GM15510 (cell line): ENCODE results near the gene CDH19.

Experiments used
- POLR2A ChIP-seq: IDR thresholded peaks from 3 replicates; pipeline ENCODE4 v1.6.1; 2011; ENCODE audit warnings: borderline replicate concordance; ENCODE audit not compliant: insufficient read length; ENCODE audit errors: extremely low read depth

The CDH19 gene, protein sequence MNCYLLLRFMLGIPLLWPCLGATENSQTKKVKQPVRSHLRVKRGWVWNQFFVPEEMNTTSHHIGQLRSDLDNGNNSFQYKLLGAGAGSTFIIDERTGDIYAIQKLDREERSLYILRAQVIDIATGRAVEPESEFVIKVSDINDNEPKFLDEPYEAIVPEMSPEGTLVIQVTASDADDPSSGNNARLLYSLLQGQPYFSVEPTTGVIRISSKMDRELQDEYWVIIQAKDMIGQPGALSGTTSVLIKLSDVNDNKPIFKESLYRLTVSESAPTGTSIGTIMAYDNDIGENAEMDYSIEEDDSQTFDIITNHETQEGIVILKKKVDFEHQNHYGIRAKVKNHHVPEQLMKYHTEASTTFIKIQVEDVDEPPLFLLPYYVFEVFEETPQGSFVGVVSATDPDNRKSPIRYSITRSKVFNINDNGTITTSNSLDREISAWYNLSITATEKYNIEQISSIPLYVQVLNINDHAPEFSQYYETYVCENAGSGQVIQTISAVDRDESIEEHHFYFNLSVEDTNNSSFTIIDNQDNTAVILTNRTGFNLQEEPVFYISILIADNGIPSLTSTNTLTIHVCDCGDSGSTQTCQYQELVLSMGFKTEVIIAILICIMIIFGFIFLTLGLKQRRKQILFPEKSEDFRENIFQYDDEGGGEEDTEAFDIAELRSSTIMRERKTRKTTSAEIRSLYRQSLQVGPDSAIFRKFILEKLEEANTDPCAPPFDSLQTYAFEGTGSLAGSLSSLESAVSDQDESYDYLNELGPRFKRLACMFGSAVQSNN

GRCh38 chr18:66603941-66604627, at the start of gene CDH19:
Gene CDH19, minus strand, starts transcription at chr18:66604090. Its CDS starts 31,886 bp downstream, at chr18:66572204.
- no peak for TF ChIP-seq POLR2A

DNA sequence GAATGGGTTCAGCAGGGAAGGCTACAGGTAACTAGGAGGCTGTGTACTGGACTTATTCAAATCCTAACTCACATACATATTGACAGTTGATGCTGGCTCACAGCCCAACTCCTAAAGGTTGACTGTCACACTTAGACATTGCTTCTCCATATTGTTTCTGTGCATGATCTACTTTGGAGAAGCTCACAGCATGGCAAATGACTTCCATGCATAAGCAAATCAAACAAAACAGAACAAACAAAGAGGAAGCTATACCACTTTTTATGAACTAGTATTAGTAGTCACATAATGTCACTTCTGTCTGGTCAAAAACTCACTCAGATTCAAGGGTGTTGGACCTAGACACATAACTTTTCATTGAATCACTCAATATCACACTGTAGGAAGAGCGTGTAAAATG, 43.8 kb upstream of the CDH19 start:
- no peak for TF ChIP-seq POLR2A

GRCh38 chr18:66646609-66647008, 42.7 kb upstream of the CDH19 start:
- no peak for TF ChIP-seq POLR2A

- TF ChIP-seq POLR2A = no peak
Measured at GRCh38 chr18:66645983-66646382, 42.1 kb upstream of the CDH19 start.

DNA sequence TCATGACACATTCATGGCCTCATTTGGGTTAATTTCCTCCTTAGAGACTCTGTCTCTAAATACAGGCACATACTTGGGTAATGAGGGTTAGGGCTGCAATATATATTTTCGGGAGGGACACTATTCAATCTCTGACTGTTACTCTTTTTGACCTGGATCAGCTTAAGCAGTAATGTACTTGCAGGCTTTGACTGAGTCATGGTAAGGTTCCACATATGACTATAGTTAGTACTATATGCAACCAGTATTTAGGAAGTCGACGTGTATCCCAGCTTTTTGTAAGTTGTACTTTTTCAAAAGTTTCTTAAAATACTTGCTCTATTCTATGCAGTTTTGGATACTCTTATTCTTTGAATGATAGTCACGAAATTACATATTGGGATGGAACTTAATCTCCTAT, 37.2 kb upstream of the CDH19 start:
- no peak for TF ChIP-seq POLR2A

DNA sequence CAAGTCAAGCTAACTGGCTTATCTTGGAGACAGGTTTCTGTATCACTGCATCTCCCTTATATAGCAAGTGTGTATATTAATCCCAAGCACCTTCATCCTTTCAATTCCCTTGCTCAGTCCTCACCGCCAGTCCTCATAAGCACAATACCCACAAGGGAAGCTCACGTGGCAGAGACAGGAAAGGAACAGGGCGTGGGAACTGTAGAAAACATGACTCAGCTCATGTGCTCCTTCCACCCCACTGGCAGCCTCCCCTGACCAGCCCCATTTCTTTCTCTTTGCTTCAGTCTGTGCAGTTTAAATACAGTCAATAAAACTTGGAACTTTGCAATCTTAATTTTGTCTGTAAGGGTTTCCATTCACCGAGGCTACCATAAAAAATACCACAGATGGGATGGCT, 36.5 kb upstream of the CDH19 start:
- no peak for TF ChIP-seq POLR2A

GRCh38 chr18:66638856-66639629, 35.2 kb upstream of the CDH19 start:
- no peak for TF ChIP-seq POLR2A

DNA sequence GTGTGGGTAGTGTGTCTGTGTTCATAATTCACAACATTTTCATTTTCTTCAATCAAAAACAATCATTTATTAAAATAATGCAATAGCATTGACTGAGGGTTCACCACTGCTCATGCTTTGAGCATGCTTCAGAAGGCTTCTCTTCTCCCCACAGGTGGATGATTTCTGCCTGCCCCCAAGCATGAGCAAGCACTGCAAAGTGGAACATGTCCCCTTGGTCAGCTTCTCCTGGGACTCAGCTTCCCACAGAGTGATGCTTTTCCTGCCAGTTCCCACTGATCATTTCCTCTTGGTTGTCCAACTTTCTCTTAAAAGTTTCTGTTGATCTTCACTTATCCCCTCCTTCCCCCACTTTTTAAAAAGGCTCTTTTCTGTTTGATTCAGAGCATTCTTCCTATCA, 31.5 kb upstream of the CDH19 start:
- no peak for TF ChIP-seq POLR2A

GRCh38 chr18:66632756-66633155, 28.9 kb upstream of the CDH19 start:
- no peak for TF ChIP-seq POLR2A

GRCh38 chr18:66630831-66631230, 26.9 kb upstream of the CDH19 start:
- TF ChIP-seq POLR2A = no peak

- no peak for TF ChIP-seq POLR2A
Measured at GRCh38 chr18:66623821-66624220, 19.9 kb upstream of the CDH19 start.

DNA sequence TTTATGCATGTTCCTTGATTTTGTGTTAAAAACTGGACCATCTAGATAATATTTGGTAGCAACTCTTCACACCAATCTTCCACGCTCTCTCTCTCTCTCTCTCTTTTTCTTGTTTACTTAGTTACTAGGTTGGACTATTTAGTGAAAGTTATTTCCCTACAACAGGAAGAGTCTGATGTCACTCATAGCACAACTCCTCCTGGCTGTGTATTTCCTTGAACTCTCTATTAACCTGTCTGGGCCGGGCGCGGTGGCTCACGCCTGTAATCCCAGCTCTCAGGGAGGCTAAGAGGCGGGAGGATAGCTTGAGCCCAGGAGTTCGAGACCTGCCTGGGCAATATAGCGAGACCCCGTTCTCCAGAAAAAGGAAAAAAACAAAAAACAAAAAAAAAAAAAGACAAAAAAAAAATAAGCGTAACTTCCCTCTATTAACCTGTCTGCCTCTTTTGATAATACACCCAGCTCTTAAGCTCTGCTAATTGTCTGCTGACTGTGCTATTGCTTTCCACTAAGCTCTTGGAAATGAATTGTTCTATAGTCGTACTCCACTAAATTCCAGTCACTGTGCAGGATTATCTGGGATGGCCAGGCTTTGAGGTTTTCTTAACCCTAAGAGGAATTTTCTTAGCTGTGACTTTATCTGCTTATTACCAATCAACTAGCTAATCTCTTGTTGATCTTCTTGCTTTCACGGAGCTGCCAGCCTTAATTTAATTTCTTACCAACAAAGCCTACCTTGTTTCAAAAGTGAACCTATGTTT, 18.1 kb upstream of the CDH19 start:
- TF ChIP-seq POLR2A = no peak

DNA sequence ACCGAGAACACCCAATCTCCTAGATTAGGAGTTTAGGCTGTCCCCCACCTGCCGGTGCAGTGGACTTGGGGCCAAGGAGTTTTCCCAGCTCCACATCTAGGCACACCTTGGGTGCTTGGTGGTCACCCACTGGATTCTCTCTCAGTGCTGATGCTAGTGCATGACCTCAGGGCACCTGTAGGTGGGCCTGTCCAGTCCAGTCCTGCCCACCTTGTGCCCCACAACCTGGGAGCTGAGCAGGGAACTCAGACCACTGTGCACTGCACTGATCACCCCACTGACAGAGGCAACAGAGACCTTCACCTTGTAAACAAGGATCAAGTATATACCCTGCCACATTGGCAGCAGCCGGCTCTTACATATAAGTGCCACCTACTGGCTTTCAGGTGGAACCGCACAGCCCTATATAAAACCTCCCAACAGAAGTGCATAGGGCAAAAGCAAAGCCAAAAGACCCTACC, 12.7 kb upstream of the CDH19 start:
- no peak for TF ChIP-seq POLR2A

GRCh38 chr18:66615176-66615575, 11.3 kb upstream of the CDH19 start:
- TF ChIP-seq POLR2A = no peak

DNA sequence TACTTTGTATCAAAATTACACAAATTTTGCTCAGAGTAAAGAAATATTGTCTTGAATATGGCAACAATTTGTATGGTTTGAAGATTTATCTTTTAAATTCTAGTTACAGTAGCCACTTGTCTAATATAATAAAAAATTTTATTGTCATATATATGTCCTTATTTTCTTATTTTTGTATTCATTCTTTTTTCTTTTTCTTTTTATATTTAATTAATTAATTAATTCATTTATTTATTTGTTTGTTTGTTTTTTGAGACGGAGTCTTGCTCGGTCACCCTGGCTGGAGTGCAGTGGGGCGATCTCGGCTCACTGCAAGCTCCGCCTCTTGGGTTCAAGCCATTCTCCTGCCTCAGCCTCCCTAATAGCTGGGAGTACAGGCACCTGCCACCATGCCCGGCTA, 3.7 kb upstream of the CDH19 start:
- no peak for TF ChIP-seq POLR2A

- TF ChIP-seq POLR2A = no peak
Measured at GRCh38 chr18:66601649-66602048, 2.2 kb downstream of the CDH19 start.
